Epithelial cell of proximal tubule (primary cell): ENCODE data around the gene FARS2. TPM values are rescaled to one million over a fixed set of nuclear protein-coding genes. Genes with fewer than 3 reads are reported as not detected.

Source experiments
- DNase-seq: peaks from one replicate; pipeline ENCODE4 v3.0.0-alpha.2; 2011; ENCODE audit warnings: low read depth
- H3K4me3 ChIP-seq: 2 replicates; pipeline ENCODE4 v1.5.1; 2011; ENCODE audit warnings: low read depth, mild to moderate bottlenecking, low read length
- CTCF ChIP-seq: conservative IDR thresholded peaks from 2 replicates; pipeline ENCODE4 v1.5.1; 2012; ENCODE audit warnings: low read depth, mild to moderate bottlenecking, low read length
- total RNA-seq: library from RNA; depleted of rRNA; stranded (reverse); fragments of >200 nt; gene quantifications from 2 replicates; pipeline ENCODE4 v1.2.3, GENCODE V29; 2015

The FARS2 gene
- total RNA-seq, 1 donor from 2014 or later, result 7.7 TPM

DNA sequence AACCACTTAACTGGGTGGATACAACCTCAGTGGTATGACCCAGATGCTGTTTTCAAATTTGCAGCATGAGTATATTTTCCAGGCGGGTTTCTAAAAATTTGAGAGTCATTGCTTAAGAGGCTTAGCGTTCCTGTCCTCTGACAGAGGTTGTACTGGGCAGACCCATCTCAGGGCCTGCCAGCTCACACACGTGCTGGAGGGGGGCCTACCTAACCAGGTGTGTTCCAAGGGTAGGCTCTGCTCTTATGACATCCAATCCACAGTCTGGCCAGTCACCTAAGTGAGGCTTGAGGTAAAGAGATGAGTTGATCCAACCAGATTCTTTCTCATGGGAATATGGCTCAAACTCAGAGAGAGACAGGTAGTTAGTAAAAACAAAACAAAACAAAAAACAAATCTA, 1.9 kb upstream of the FARS2 start:
- H3K4me3 ChIP-seq, result peak overlapping the region; percentile 84
- no peak for TF ChIP-seq CTCF
- DNase-seq, result no peak

- no peak for DNase-seq
- TF ChIP-seq CTCF, result no peak
- H3K4me3 ChIP-seq, result peak overlapping the region; percentile 84
These were observed 1.1 kb upstream of the FARS2 start for GRCh38 chr6:5260111-5260620.

DNA sequence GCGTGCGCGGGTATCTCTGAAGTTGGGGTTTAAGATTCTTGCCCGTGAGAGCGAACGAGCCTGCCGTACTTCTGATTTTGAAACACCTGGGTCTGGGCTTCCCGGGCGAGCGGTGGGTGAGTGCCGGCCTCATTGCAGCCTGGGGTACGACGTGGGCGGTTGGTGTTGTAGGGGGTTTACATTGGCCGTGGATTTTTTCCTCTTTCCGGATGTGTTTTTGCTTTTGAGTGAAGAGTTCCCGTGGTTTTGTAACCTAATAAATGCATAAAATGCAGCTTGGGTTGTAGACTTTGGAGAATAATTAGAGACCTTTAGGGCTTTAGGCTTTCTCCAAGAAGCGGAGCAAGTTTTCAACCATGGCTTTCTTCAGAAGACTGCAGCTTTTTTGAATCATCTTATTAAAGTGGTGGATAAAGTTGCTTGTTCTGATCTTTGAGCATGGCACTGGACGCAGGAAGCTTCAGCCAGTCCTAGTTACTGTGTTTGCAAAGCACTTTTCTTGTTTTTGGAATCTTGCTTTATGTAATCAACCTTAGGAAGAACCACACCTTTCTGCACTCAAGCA, 314 bp downstream of the FARS2 start:
- TF ChIP-seq CTCF, result no peak
- peak overlapping the region; percentile 84 for H3K4me3 ChIP-seq
- DNase-seq, result no peak

DNA sequence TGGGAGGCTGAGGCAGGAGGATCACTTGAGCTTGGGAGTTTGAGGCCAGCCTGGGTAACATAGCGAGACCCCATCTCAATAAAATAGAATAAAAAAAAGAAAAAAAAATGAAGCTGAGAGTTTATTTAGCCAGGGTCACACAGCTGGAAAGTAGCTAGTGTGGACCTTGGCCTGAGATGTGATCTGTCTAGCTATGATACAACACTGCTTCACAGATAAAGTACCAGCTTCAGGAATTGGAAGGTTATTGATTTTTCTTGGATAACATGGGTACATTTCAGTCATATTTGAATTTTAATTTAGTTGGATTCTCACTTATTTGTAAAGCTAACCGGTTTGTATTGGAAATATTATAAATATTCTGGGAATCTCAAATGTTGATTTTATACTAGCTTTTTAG, 5.1 kb downstream of the FARS2 start:
- no peak overlapping the region for H3K4me3 ChIP-seq
- no peak for TF ChIP-seq CTCF
- DNase-seq, result no peak

DNA sequence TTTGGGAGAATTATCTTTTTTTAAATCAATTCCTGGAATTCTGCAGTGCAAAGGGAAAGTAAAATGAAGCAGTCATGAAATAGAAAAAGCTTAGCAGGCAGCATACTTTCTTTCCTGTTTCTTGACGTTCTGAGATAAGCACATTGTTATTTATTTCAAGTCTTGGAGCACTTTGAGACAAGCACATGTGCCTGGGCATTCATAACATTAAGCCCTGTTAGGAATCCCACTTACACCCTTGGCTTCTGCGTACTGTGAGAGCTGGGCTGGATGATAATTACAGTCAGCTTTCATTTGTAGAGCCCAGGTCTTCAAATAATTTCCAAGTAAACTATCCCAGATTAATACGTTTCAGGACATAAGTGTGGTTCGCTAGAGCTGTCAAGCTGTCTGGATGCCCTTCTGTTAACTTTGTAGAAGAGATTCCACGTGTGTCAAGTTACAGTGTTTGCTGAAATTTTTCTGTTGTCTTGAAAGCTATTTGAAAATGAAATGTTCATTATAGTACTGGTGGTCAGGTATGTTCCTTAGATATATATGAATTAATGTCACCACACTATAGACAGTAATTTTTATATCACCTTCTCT, 8.9 kb downstream of the FARS2 start:
- TF ChIP-seq CTCF, result no peak
- no peak for DNase-seq
- no peak overlapping the region for H3K4me3 ChIP-seq

DNA sequence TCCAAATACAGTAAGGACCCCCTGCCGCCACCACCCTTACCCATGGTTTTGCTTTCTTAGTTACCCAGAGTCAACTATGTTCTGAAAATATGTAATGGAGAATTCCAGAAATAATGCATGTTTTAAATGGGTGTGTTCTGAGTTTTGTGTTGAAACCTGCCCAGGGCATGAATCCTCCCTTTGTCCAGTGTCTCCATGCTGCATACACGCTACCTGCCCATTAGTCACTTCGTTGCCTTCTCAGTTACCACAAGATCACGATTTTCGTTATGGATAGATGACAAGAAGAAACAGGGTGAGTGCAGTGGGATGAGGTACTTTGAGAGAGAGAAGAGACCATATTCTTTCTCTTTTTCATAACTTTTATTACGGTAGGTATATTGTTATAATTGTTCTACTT, 10.6 kb downstream of the FARS2 start:
- H3K4me3 ChIP-seq, result no peak overlapping the region
- DNase-seq, result no peak
- TF ChIP-seq CTCF, result no peak

DNA sequence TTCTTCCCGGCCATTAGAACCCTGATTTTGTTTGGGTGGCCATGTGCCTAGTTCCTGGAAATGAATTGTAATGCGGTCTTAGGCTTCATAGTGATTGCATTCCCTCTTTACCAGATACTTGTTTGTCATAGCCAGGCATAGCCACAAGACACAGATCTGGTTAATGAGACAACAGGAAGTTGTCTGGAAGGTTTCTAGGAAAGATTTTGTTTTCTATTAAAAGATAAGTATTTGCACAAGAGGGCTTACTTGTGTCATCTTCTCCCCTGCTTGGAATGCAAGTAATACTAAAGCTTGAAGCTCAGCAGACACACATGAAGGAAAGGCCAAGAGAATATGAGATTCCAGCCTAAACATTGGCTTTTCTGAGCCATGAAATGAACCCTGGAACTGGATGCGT, 12.9 kb downstream of the FARS2 start:
- no peak for DNase-seq
- H3K4me3 ChIP-seq, result no peak overlapping the region
- no peak for TF ChIP-seq CTCF
